ENCODE measurements around the gene CAPN12.

DNA sequence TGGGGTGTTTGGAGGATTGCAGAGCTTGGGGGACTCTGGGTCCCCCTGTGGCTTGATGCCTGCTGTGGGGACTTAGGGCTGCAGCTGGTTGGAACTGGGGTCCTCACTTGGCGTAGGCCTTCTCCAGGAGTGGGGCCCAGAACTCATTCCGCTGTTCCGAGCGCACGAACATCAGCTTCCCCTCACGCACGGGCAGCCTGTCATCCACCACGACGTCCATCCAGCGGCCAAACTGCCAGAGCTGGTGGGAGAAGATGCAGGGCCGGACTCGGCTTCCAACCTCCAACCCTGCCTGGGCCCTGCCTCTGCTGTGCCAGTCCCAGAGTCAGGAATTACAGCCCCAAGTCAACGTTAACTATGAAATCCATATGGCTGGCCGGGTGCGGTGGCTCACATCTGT is 2.6 kb downstream of the CAPN12 start:
- TF ChIP-seq, protein P1, sequence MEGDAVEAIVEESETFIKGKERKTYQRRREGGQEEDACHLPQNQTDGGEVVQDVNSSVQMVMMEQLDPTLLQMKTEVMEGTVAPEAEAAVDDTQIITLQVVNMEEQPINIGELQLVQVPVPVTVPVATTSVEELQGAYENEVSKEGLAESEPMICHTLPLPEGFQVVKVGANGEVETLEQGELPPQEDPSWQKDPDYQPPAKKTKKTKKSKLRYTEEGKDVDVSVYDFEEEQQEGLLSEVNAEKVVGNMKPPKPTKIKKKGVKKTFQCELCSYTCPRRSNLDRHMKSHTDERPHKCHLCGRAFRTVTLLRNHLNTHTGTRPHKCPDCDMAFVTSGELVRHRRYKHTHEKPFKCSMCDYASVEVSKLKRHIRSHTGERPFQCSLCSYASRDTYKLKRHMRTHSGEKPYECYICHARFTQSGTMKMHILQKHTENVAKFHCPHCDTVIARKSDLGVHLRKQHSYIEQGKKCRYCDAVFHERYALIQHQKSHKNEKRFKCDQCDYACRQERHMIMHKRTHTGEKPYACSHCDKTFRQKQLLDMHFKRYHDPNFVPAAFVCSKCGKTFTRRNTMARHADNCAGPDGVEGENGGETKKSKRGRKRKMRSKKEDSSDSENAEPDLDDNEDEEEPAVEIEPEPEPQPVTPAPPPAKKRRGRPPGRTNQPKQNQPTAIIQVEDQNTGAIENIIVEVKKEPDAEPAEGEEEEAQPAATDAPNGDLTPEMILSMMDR (IDR thresholded peaks at IDR 0.05) = no peak
- TF ChIP-seq POLR2A (IDR thresholded peaks at IDR 0.05; ENCODE audit: low read depth) = no peak

All from esophagus muscularis mucosa (tissue), 3 donors.